ENCODE measurements around the gene HIVEP3.

- no peak for TF ChIP-seq EZH2 (IDR thresholded peaks at IDR 0.05; ENCODE audit: borderline replicate concordance, low read depth, low read length, poor library complexity, severe bottlenecking)
- TF ChIP-seq CTCF (conservative IDR thresholded peaks at IDR 0.05; ENCODE audit: low read depth, low read length), result no peak
These were observed 435.5 kb downstream of the HIVEP3 start for GRCh38 chr1:41483001-41483850.
